Gastroesophageal sphincter (tissue), 3 donors: ENCODE measurements around the gene MYO1F.

Experiments
- EP300 ChIP-seq: sonication (generic); formaldehyde crosslinking; IDR thresholded peaks from one replicate; pipeline ENCODE4 v1.6.1; 2017; ENCODE audit warnings: antibody characterized with exemption, mild to moderate bottlenecking
- POLR2A ChIP-seq, 2 donors: fragments of 450-650 bp; IDR thresholded peaks; one replicate each; pipeline ENCODE4 v1.6.1; 2017; ENCODE audit warnings: antibody characterized with exemption in 2 of 2, mild to moderate bottlenecking in 2 of 2, moderate library complexity in 1 of 2
- TF ChIP-seq, protein P1 (sequence below), 4 experiments: fragments of 200-600 bp in 2 of 4; fragments of 450-650 bp in 2 of 4; sonication (generic) in 1 of 4; IDR thresholded peaks; one replicate each; pipeline ENCODE4 v1.5.1; 2017 to 2019; ENCODE audit warnings: antibody characterized with exemption in 4 of 4, mild to moderate bottlenecking in 2 of 4, moderate library complexity in 2 of 4

DNA sequence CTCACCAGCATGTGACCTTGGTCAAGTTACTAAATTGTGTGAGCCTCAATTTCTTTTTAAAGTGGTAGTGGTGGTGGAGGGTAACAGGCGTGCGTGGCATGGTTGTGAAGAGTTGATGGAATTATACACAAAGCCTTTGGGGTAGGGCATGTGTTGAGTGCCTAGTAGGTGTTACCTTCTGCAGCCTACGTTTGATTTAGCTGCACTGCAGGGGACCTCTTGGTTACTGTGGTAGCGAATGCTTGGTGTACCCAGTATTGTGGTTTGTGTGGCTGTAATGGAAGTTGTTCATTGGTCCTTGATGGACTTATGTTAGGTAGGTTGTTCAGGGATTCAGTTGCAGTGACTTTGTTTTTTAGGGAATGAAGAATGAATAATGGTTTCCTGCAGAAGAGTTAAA, 99.4 kb downstream of the MYO1F start:
- TF ChIP-seq, protein P1, sequence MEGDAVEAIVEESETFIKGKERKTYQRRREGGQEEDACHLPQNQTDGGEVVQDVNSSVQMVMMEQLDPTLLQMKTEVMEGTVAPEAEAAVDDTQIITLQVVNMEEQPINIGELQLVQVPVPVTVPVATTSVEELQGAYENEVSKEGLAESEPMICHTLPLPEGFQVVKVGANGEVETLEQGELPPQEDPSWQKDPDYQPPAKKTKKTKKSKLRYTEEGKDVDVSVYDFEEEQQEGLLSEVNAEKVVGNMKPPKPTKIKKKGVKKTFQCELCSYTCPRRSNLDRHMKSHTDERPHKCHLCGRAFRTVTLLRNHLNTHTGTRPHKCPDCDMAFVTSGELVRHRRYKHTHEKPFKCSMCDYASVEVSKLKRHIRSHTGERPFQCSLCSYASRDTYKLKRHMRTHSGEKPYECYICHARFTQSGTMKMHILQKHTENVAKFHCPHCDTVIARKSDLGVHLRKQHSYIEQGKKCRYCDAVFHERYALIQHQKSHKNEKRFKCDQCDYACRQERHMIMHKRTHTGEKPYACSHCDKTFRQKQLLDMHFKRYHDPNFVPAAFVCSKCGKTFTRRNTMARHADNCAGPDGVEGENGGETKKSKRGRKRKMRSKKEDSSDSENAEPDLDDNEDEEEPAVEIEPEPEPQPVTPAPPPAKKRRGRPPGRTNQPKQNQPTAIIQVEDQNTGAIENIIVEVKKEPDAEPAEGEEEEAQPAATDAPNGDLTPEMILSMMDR (IDR thresholded peaks at IDR 0.05), result no peak
- no peak for TF ChIP-seq POLR2A (IDR thresholded peaks at IDR 0.05)
- no peak for TF ChIP-seq EP300
